Measurements from ENCODE around the gene KCNQ5.

Gene KCNQ5

GRCh38 chr6:72811971-72812421, 190.1 kb downstream of the KCNQ5 start:
- no peak for DNase-seq

GRCh38 chr6:72813807-72814596, 192.1 kb downstream of the KCNQ5 start:
- DNase-seq = no peak

GRCh38 chr6:72816022-72816421, 194.2 kb downstream of the KCNQ5 start:
- DNase-seq = no peak

GRCh38 chr6:72817208-72817607, 195.3 kb downstream of the KCNQ5 start:
- no peak for DNase-seq

- peak; percentile 81 for DNase-seq
Observed at GRCh38 chr6:72819609-72820008, 197.7 kb downstream of the KCNQ5 start.

- no peak for DNase-seq
Observed at GRCh38 chr6:72820153-72820552, 198.3 kb downstream of the KCNQ5 start.

- DNase-seq = no peak
Observed at GRCh38 chr6:72820906-72821305, 199.0 kb downstream of the KCNQ5 start.

- no peak for DNase-seq
Observed at GRCh38 chr6:72822023-72822422, 200.2 kb downstream of the KCNQ5 start.

GRCh38 chr6:72822691-72823090, 200.8 kb downstream of the KCNQ5 start:
- DNase-seq = no peak

- no peak for DNase-seq
Observed at GRCh38 chr6:72824833-72825232, 203.0 kb downstream of the KCNQ5 start.

GRCh38 chr6:72825315-72825911, 203.5 kb downstream of the KCNQ5 start:
- no peak for DNase-seq

- DNase-seq = no peak
Observed at GRCh38 chr6:72826037-72826436, 204.2 kb downstream of the KCNQ5 start.

GRCh38 chr6:72826744-72827438, 205.0 kb downstream of the KCNQ5 start:
- DNase-seq = no peak

- no peak for DNase-seq
Observed at GRCh38 chr6:72828904-72829303, 207.0 kb downstream of the KCNQ5 start.

- DNase-seq = no peak
Observed at GRCh38 chr6:72832271-72832670, 210.4 kb downstream of the KCNQ5 start.

- DNase-seq = no peak
Observed at GRCh38 chr6:72835749-72836148, 213.9 kb downstream of the KCNQ5 start.

- DNase-seq = no peak
Observed at GRCh38 chr6:72836971-72837370, 215.1 kb downstream of the KCNQ5 start.

- DNase-seq = no peak
Observed at GRCh38 chr6:72841195-72841594, 219.3 kb downstream of the KCNQ5 start.

- DNase-seq = no peak
Observed at GRCh38 chr6:72842140-72842539, 220.3 kb downstream of the KCNQ5 start.

GRCh38 chr6:72844614-72845013, 222.8 kb downstream of the KCNQ5 start:
- DNase-seq = no peak

GRCh38 chr6:72849346-72849745, 227.5 kb downstream of the KCNQ5 start:
- DNase-seq = no peak

- no peak for DNase-seq
Observed at GRCh38 chr6:72850040-72850439, 228.2 kb downstream of the KCNQ5 start.

- peak; percentile 74 for DNase-seq
Observed at GRCh38 chr6:72850469-72850868, 228.6 kb downstream of the KCNQ5 start.

- no peak for DNase-seq
Observed at GRCh38 chr6:72855471-72855870, 233.6 kb downstream of the KCNQ5 start.
